GM12878 (cell line): ENCODE results near the gene PSG2. TPM values are rescaled to one million over a fixed set of nuclear protein-coding genes. Genes with fewer than 3 reads are reported as not detected.
"Not testable (repeated sequence)": the region's sequence is repeated elsewhere in the genome, so short reads cannot be mapped to it uniquely, and the experiment has no call there.

Source experiments
- ATAC-seq: fragments of 200-7000 bp; cut with Tn5 transposase; 3 replicates; pipeline ENCODE4 v1.9.1; 2020; ENCODE audit warnings: mild to moderate bottlenecking, moderate library complexity
- BruUV-seq: library from RNA; stranded (reverse); fragments of 400-500 nt; replicated peaks from 2 replicates; lab custom pipeline; 2021; lab: Mats Ljungman, UMichigan
- CTCF ChIA-PET: fragments of 300-600 bp; sonication (Branson Sonifier 250); formaldehyde crosslinking; extraction: SDS; loops from one replicate; lab custom pipeline; 2021; ENCODE audit warnings: inconsistent platforms; lab: Yijun Ruan, JAX
- POLR2A ChIA-PET: fragments of 350-600 bp; formaldehyde crosslinking; extraction: SDS; loops from one replicate; lab custom pipeline; 2021; ENCODE audit warnings: inconsistent platforms; lab: Charles Lee
- RAD21 ChIA-PET: fragments of 300-600 bp; sonication (Branson Sonifier 250); formaldehyde crosslinking; loops from one replicate; lab custom pipeline; 2023; ENCODE audit warnings: antibody characterized with exemption; ENCODE audit not compliant: unreplicated experiment; lab: Charles Lee
- SMC1A ChIA-PET: fragments of 300-600 bp; sonication (Branson Sonifier 250); formaldehyde crosslinking; loops from one replicate; lab custom pipeline; 2023; ENCODE audit not compliant: unreplicated experiment, uncharacterized antibody; lab: Charles Lee
- DNase-seq: peaks from one replicate; pipeline ENCODE4 v3.0.0-alpha.2; 2011; ENCODE audit warnings: low read depth, low spot score
- FAIRE-seq: peaks from 3 replicates; lab custom pipeline; 2011; peaks lifted over from hg19 to GRCh38; lab: Jason Lieb, UNC
- H2AFZ ChIP-seq: 2 replicates; pipeline ENCODE4 v1.6.0; 2011; ENCODE audit warnings: low read depth, low read length, control low read depth; ENCODE audit not compliant: control insufficient read depth
- H3K27ac ChIP-seq: 2 replicates; pipeline ENCODE4 v1.5.1; 2011; ENCODE audit warnings: control low read depth; ENCODE audit not compliant: control insufficient read depth, insufficient read depth
- H3K27me3 ChIP-seq, 2 experiments: replicated peaks in 1 of 2; 2 replicates each; pipeline versions ENCODE4 v1.6.0 to v1.6.1; 2011; ENCODE audit warnings: low read length in 1 of 2; ENCODE audit not compliant: control insufficient read depth in 2 of 2, insufficient read depth in 2 of 2
- H3K36me3 ChIP-seq, 2 experiments: 2 replicates each; pipeline ENCODE4 v1.5.1; 2011; ENCODE audit warnings: low read length in 1 of 2; ENCODE audit not compliant: control insufficient read depth in 2 of 2, insufficient read depth in 2 of 2
- H3K4me1 ChIP-seq: 2 replicates; pipeline ENCODE4 v1.6.1; 2011; ENCODE audit warnings: mild to moderate bottlenecking, low read length, moderate library complexity, mixed read lengths; ENCODE audit not compliant: control insufficient read depth, insufficient read depth
- H3K4me2 ChIP-seq: 2 replicates; pipeline ENCODE4 v1.6.0; 2011; ENCODE audit warnings: control low read depth; ENCODE audit not compliant: control insufficient read depth, insufficient read depth
- H3K4me3 ChIP-seq: fragments of 200-600 bp; sonication (generic); 2 replicates; pipeline ENCODE4 v1.5.1; 2016
- H3K79me2 ChIP-seq: 2 replicates; pipeline ENCODE4 v1.6.0; 2011; ENCODE audit warnings: low read length; ENCODE audit not compliant: control insufficient read depth, insufficient read depth
- H3K9ac ChIP-seq: 2 replicates; pipeline ENCODE4 v1.8.0; 2011; ENCODE audit warnings: low read length, control low read depth, mixed read lengths; ENCODE audit not compliant: control insufficient read depth, insufficient read depth
- H3K9me3 ChIP-seq: replicated peaks from 3 replicates; pipeline ENCODE4 v1.5.1; 2011; ENCODE audit warnings: mild to moderate bottlenecking, low read length; ENCODE audit not compliant: control insufficient read depth, insufficient read depth
- H4K20me1 ChIP-seq: 2 replicates; pipeline ENCODE4 v1.6.0; 2011; ENCODE audit not compliant: control insufficient read depth, insufficient read depth
- BRCA1 ChIP-seq: IDR thresholded peaks from 2 replicates; pipeline ENCODE4 v1.6.1; 2011; ENCODE audit warnings: low read depth, low read length, improper control_type of control experiment
- CHD2 ChIP-seq: IDR thresholded peaks from 2 replicates; pipeline ENCODE4 v1.6.1; 2011; ENCODE audit warnings: low read depth, low read length, improper control_type of control experiment, borderline replicate concordance
- EED ChIP-seq: sonication (generic); IDR thresholded peaks from 2 replicates; pipeline ENCODE4 v1.6.1; 2016; ENCODE audit warnings: antibody characterized with exemption, low read depth
- NFYB ChIP-seq: IDR thresholded peaks from 2 replicates; pipeline ENCODE4 v1.6.1; 2011; ENCODE audit warnings: low read depth, mild to moderate bottlenecking, low read length, improper control_type of control experiment, moderate library complexity; ENCODE audit not compliant: insufficient read depth
- PRDM15 ChIP-seq: fragments of 450-650 bp; formaldehyde crosslinking; IDR thresholded peaks from 2 replicates; pipeline ENCODE4 v1.4.0; 2020; ENCODE audit warnings: mild to moderate bottlenecking, moderate library complexity
- SMC3 ChIP-seq: IDR thresholded peaks from 2 replicates; pipeline ENCODE4 v1.6.1; 2011; ENCODE audit warnings: low read length, improper control_type of control experiment, borderline replicate concordance
- WGBS: methylation state at CpG from one replicate; pipeline ENCODE4 v1.1.6; 2016; ENCODE audit warnings: low lambda C conversion rate; ENCODE audit not compliant: insufficient replicate concordance, insufficient coverage; ENCODE audit errors: missing lambda C conversion rate; 5-methylcytosine and 5-hydroxymethylcytosine counted together
- in situ Hi-C: fragments of 300-500 bp; cut with MboI; formaldehyde crosslinking; loops from 9 replicates; pipeline ENCODE4 v1.14.3; 2018; ENCODE audit warnings: mixed read lengths
- intact Hi-C: fragments of 100-400 bp; cut with micrococcal nuclease; formaldehyde crosslinking; loops from one replicate; pipeline ENCODE4 v1.14.2; 2022; ENCODE audit not compliant: unreplicated experiment
- polyA plus RNA-seq, 11 experiments: library from polyadenylated mRNA; depleted of rRNA in 4 of 11; unstranded in 6 of 11; stranded (reverse) in 5 of 11; fragments of >200 nt; fragmentation: Nextera tagmentation in 4 of 11; fragmentation: Illumina TruSeq in 1 of 11; extraction: Ambion mirVana in 4 of 11; extraction: Trizol in 1 of 11; gene quantifications; 1 replicate in 1 of 11; 2 replicates in 10 of 11; pipeline versions ENCODE4 v1.2.1 to v1.2.3, GENCODE V29; 2011 to 2016; ENCODE audit warnings: inconsistent platforms in 2 of 11, missing spikeins in 2 of 11, low read depth in 1 of 11
- total RNA-seq, 4 experiments: library from RNA; depleted of rRNA in 3 of 4; stranded (reverse); fragments of >200 nt in 3 of 4; fragmentation: Illumina TruSeq in 1 of 4; extraction: Trizol in 1 of 4; gene quantifications; 2 replicates each; pipeline versions ENCODE4 v1.2.1 to v1.2.3, GENCODE V29; 2013 to 2021
- TF ChIP-seq, protein P1 (sequence below), 3 experiments: IDR thresholded peaks in 2 of 3; conservative IDR thresholded peaks in 1 of 3; 2 replicates each; pipeline ENCODE4 v1.5.1; 2011; ENCODE audit warnings: low read depth in 3 of 3, low read length in 3 of 3, mild to moderate bottlenecking in 3 of 3, control low read depth in 2 of 3, moderate library complexity in 2 of 3, inconsistent platforms in 1 of 3, mixed read lengths in 1 of 3; ENCODE audit not compliant: control insufficient read depth in 2 of 3, insufficient read depth in 1 of 3; ENCODE audit errors: extremely low read depth in 1 of 3
- TF ChIP-seq, protein P2 (sequence below): IDR thresholded peaks from 2 replicates; pipeline ENCODE4 v1.6.1; 2011; ENCODE audit warnings: low read depth, mild to moderate bottlenecking, low read length, moderate library complexity, borderline replicate concordance; ENCODE audit errors: extremely low read depth

PSG2 gene
- total and polyA plus RNA-seq, 10 of the 15 experiments (the other 5 are each of a cell fraction or from before 2014, with no cell fraction given) = not detected

- DNase-seq, POLR2A ChIA-PET, FAIRE-seq, intact Hi-C loops, ATAC-seq, H3K79me2 ChIP-seq, H3K4me1 ChIP-seq, RAD21 ChIA-PET, SMC1A ChIA-PET, H3K36me3 ChIP-seq, H3K4me3 ChIP-seq, H2AFZ ChIP-seq, BruUV-seq, H3K9me3 ChIP-seq, H3K27ac ChIP-seq, H4K20me1 ChIP-seq, in situ Hi-C loops, CTCF ChIA-PET, H3K9ac ChIP-seq, H3K4me2 ChIP-seq, H3K27me3 ChIP-seq: not testable (repeated sequence)
- WGBS = 19% methylated on average over 2 of the region's 2 CpGs
- TF ChIP-seq, protein P1, sequence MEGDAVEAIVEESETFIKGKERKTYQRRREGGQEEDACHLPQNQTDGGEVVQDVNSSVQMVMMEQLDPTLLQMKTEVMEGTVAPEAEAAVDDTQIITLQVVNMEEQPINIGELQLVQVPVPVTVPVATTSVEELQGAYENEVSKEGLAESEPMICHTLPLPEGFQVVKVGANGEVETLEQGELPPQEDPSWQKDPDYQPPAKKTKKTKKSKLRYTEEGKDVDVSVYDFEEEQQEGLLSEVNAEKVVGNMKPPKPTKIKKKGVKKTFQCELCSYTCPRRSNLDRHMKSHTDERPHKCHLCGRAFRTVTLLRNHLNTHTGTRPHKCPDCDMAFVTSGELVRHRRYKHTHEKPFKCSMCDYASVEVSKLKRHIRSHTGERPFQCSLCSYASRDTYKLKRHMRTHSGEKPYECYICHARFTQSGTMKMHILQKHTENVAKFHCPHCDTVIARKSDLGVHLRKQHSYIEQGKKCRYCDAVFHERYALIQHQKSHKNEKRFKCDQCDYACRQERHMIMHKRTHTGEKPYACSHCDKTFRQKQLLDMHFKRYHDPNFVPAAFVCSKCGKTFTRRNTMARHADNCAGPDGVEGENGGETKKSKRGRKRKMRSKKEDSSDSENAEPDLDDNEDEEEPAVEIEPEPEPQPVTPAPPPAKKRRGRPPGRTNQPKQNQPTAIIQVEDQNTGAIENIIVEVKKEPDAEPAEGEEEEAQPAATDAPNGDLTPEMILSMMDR (IDR thresholded peaks at IDR 0.05 in 2 of 3, conservative IDR thresholded peaks at IDR 0.05 in 1 of 3; ENCODE audit: control insufficient read depth in 2 of 3, extremely low read depth in 1 of 3, insufficient read depth in 1 of 3, low read depth in 3 of 3, low read length in 3 of 3) = 0 out of 6 replicates have a peak, but pooled peaks of 1 of the 3 experiments have one; percentile 6
Observed at GRCh38 chr19:43031645-43032044, 50.9 kb downstream of the PSG2 start.

- FAIRE-seq (no peak), ATAC-seq (no peak), DNase-seq (no peak)
- no peaks in the 10 kb centered on the region for H3K79me2 ChIP-seq
- in situ Hi-C loops (no loop called here), intact Hi-C loops (no loop called here)
- no peak overlapping the region for H2AFZ ChIP-seq
- CTCF ChIA-PET = interaction anchor here (0.6 kb wide), 1 partner anchor 10 kb away, joined by 4 read pairs; no protein-coding TSS in a partner anchor
- 12% methylated on average over 4 of the region's 4 CpGs for WGBS
- H3K27ac ChIP-seq = no peak overlapping the region
- H3K9me3 ChIP-seq = no peaks in the 10 kb centered on the region
- no peak overlapping the region for H3K9ac ChIP-seq
- H4K20me1 ChIP-seq = no peaks in the 10 kb centered on the region
- POLR2A ChIA-PET = no interaction called here
- SMC1A ChIA-PET = no interaction called here
- H3K4me3 ChIP-seq = no peak overlapping the region
- H3K4me2 ChIP-seq = no peak overlapping the region
- no peaks in the 10 kb centered on the region for H3K4me1 ChIP-seq
- no TSS peak for BruUV-seq
- H3K27me3 ChIP-seq = no peaks in the 10 kb centered on the region
- no peaks in the 10 kb centered on the region for H3K36me3 ChIP-seq
- RAD21 ChIA-PET = no interaction called here
- TF ChIP-seq PRDM15 (CRISPR knock-in tag) (no peak), BRCA1 (no peak), CHD2 (no peak), NFYB (no peak), SMC3 (no peak), EED (no peak)
- TF ChIP-seq, protein P2, sequence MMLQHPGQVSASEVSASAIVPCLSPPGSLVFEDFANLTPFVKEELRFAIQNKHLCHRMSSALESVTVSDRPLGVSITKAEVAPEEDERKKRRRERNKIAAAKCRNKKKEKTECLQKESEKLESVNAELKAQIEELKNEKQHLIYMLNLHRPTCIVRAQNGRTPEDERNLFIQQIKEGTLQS = no peak
Observed at GRCh38 chr19:43028866-43029265, 53.6 kb downstream of the PSG2 start.
